GM13976 (cell line): ENCODE data around the gene C16orf87.

ENCODE experiments used
- DNase-seq: peaks from one replicate; pipeline ENCODE4 v3.0.0; 2012; ENCODE audit warnings: low spot score
- CTCF ChIP-seq: IDR thresholded peaks from 2 replicates; pipeline ENCODE4 v1.5.1; 2012; ENCODE audit warnings: borderline replicate concordance, mild to moderate bottlenecking; ENCODE audit not compliant: insufficient read depth; ENCODE audit errors: extremely low read depth, missing control alignments, control extremely low read depth
- in situ Hi-C: fragments of 300-500 bp; cut with MboI; formaldehyde crosslinking; loops from one replicate; pipeline ENCODE4 v1.12.0; 2022; ENCODE audit warnings: low sequenced_read_pairs, mixed read lengths, inconsistent platforms; ENCODE audit not compliant: unreplicated experiment

Gene C16orf87

DNA sequence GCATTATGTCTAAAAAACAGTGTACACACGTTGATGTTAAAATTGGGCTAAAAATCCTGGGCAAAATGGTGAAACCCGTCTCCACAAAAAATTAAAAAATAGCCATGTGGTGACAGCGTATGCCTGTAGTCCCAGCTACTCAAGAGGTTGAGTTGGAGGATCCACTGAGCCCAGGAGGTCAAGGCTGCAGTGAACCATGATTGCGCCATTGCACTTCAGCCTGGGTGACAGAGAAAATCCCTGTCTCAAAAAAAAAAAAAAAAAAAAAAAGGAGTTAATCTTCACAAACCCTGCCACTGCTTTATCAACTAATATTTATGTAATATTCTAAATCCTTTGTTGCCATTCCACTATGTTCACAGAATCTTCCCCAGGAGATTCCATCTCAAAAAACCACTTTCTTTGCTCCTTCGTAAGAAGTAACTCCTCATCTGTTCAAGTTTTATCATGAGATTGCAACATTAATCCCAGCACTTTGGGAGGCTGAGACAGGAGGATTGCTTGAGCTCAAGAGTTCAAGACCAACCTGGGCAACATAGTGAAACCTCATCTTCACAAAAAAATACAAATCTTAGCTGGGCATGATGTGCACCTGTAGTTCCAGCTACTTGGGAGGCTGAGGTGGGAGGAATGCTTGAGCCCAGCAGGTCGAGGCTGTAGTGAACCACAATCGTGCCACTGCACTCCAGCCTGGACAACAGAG is 1.9 kb upstream of the C16orf87 start:
- TF ChIP-seq CTCF: no peak
- in situ Hi-C loops: no loop called here
- no peak for DNase-seq

DNA sequence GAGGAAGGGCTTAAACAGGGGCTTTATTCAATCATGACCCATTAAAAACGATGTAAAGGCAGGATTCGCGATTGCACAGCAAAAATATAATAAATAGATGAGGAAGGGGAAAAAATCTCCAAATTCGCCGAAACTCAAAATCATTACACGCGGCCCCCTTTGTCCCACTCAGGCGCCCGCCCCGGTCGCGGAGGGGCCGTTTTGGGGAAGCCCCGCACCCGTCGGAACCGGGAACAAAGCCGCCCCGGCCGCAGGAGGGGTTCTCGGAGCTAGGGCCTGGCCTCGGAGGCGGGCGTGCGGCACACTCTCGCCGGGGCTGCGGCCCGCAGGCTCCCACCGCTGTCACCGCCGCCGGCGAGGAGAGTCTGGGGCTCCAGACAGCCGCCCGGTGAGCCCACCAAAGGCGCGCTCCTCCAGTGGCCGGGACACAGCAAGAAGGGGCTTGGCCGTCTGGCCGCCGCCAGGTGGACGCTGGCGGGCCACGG is 521 bp downstream of the C16orf87 start:
- DNase-seq: peak; percentile 32
- in situ Hi-C loops: no loop called here
- no peak for TF ChIP-seq CTCF

DNA sequence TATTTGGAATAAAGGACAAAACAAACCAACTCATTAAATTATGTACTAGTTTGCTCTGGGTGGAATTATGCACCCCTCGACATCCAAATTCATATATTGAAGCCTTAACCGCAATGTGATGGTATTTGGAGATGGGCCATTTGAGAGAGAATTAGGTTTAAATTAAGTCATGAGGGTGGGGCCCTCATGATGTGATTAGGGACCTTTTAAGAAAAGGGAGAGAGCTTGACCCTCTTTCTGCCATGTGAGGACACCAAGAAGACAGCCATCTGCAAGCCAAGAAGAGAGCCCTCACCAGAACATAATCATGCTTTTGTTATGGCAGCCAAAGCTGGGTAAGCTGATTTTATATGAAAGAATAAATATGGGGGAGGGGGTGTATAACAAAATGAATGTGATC is 2.0 kb downstream of the C16orf87 start:
- no peak for DNase-seq
- TF ChIP-seq CTCF: no peak
- in situ Hi-C loops: no loop called here

GRCh38 chr16:46828292-46828691 is 2.7 kb downstream of the C16orf87 start:
- no peak for TF ChIP-seq CTCF
- in situ Hi-C loops: no loop called here
- DNase-seq: no peak

- in situ Hi-C loops: no loop called here
- no peak for TF ChIP-seq CTCF
- no peak for DNase-seq
These were observed 4.3 kb downstream of the C16orf87 start for GRCh38 chr16:46826631-46827030.

GRCh38 chr16:46822270-46822669 is 8.7 kb downstream of the C16orf87 start:
- in situ Hi-C loops: no loop called here
- no peak for TF ChIP-seq CTCF
- DNase-seq: peak; percentile 48
